ENCODE data around the gene KNOP1. TPM values are rescaled to one million over a fixed set of nuclear protein-coding genes. Genes with fewer than 3 reads are reported as not detected.

KNOP1 gene
- total RNA-seq, 2 experiments from 2014 or later = 27.8 to 28.6 TPM

GRCh38 chr16:19654147-19654546, 63.9 kb downstream of the KNOP1 start:
- CTCF ChIA-PET = no interaction called here
- no peak for DNase-seq
- Mint-ChIP-seq H3K27me3 (no peaks in the 10 kb centered on the region), H3K27ac (no peak overlapping the region), H3K9me3 (no peaks in the 10 kb centered on the region), H3K36me3 (ENCODE audit: low read depth) (peaks cover 27% of the 10 kb centered on the region), H3K4me1 (ENCODE audit: low read depth) (no peaks in the 10 kb centered on the region), H3K4me3 (no peak overlapping the region)
- no peak for ATAC-seq
- intact Hi-C loops (cut with micrococcal nuclease) = no loop called here
- POLR2A ChIA-PET = no interaction called here
- TF ChIP-seq CTCF (IDR thresholded peaks at IDR 0.05) = no peak

Other genes with a start within 250 kb of the KNOP1 start
- gene GDE1, start 196.1 kb downstream of the KNOP1 start, total RNA-seq = 10 to 100 TPM; 20.0 TPM
- 10 to 100 TPM; 24.2 to 25.8 TPM for gene CCP110, start 194.3 kb downstream of the KNOP1 start, total RNA-seq
- 10 to 100 TPM; 32.1 to 34.8 TPM for gene VPS35L, start 162.5 kb downstream of the KNOP1 start, total RNA-seq
- 1 to 10 TPM; 1.7 to 3.5 TPM for gene IQCK, start within 50 bp of the KNOP1 start, total RNA-seq
- gene GPRC5B, start 166.6 kb upstream of the KNOP1 start, total RNA-seq = not detected